Left lung (tissue), 10 donors: ENCODE results near the gene ZSWIM6. TPM values are rescaled to one million over a fixed set of nuclear protein-coding genes. Genes with fewer than 3 reads are reported as not detected.

Source experiments
- ATAC-seq: fragments of 200-7000 bp; cut with Tn5 transposase; one replicate; pipeline ENCODE4 v1.9.1; 2020; ENCODE audit warnings: moderate library complexity
- DNase-seq, 4 donors: peaks; one replicate each; pipeline ENCODE4 v3.0.0-alpha.2; 2013 to 2020
- H3K27ac ChIP-seq, 2 donors: fragments of 200-600 bp; sonication (generic) in 1 of 2; one replicate each; pipeline versions ENCODE4 v1.5.0 to v1.8.0; 2020 to 2021
- H3K27me3 ChIP-seq, 2 donors: fragments of 200-600 bp; sonication (generic) in 1 of 2; one replicate each; pipeline versions ENCODE4 v1.5.0 to v1.8.0; 2020 to 2021
- H3K36me3 ChIP-seq, 2 donors: fragments of 200-600 bp; sonication (generic) in 1 of 2; one replicate each; pipeline versions ENCODE4 v1.5.0 to v1.8.0; 2020 to 2021
- H3K4me1 ChIP-seq, 2 donors: fragments of 200-600 bp; one replicate each; pipeline ENCODE4 v1.8.0; 2021
- H3K4me3 ChIP-seq, 2 donors: fragments of 200-600 bp; sonication (generic) in 1 of 2; one replicate each; pipeline versions ENCODE4 v1.5.0 to v1.8.0; 2020 to 2021; ENCODE audit warnings: mild to moderate bottlenecking in 1 of 2
- H3K9me3 ChIP-seq, 2 donors: fragments of 200-600 bp; sonication (generic) in 1 of 2; one replicate each; pipeline versions ENCODE4 v1.5.0 to v1.8.0; 2020 to 2021
- CTCF ChIP-seq, 2 donors: fragments of 200-600 bp; sonication (generic) in 1 of 2; IDR thresholded peaks; one replicate each; pipeline versions ENCODE4 v1.5.0 to v1.8.0; 2021; ENCODE audit warnings: antibody characterized with exemption in 2 of 2
- intact Hi-C, 2 donors: fragments of 100-400 bp; cut with DNase I; formaldehyde crosslinking; loops; one replicate each; pipeline versions ENCODE4 v1.11.2 to v1.14.2; 2022
- polyA plus RNA-seq, 6 donors: library from polyadenylated mRNA; unstranded; fragments of 120-200 nt; gene quantifications; one replicate each; pipeline ENCODE4 v1.2.1, GENCODE V29; 2013; ENCODE audit not compliant: insufficient read length in 6 of 6
- total RNA-seq, 2 donors: library from RNA; stranded (reverse); fragmentation: NEBNext Ultra II Directional; extraction: Animal tissue kit (Norgen Biotek cat#: 25700); gene quantifications; one replicate each; pipeline ENCODE4 v1.2.1, GENCODE V29; 2021
- donor health status: DM: no; HTN: yes; CAD: no.
- donor health status: DM: no; HTN: no; CAD: no.

Gene ZSWIM6
- total and polyA plus RNA-seq, 8 donors, result 17.5 to 24.4 (median 22.3) TPM

GRCh38 chr5:61319388-61320146, 12.5 kb upstream of the ZSWIM6 start:
- Histone ChIP-seq H3K4me1 (peaks cover 9 to 63% of the 10 kb centered on the region in 2 donors), H3K9me3 (no peaks in the 10 kb centered on the region), H3K4me3 (no peak overlapping the region), H3K27me3 (no peaks in the 10 kb centered on the region), H3K36me3 (no peaks in the 10 kb centered on the region), H3K27ac (peak overlapping the region in 1 of 2 donors; percentile 76)
- no peak for DNase-seq
- peak; percentile 2 for ATAC-seq
- intact Hi-C loops, result no loop called here
- TF ChIP-seq CTCF (IDR thresholded peaks at IDR 0.05), result no peak

GRCh38 chr5:61320860-61321259, 11.2 kb upstream of the ZSWIM6 start:
- Histone ChIP-seq H3K36me3 (no peaks in the 10 kb centered on the region), H3K27me3 (no peaks in the 10 kb centered on the region), H3K4me3 (no peak overlapping the region), H3K27ac (peak overlapping the region in 1 of 2 donors; percentile 76), H3K9me3 (no peaks in the 10 kb centered on the region), H3K4me1 (peaks cover 9 to 57% of the 10 kb centered on the region in 2 donors)
- ATAC-seq (no peak), DNase-seq (no peak)
- TF ChIP-seq CTCF (IDR thresholded peaks at IDR 0.05), result no peak
- intact Hi-C loops, result no loop called here

DNA sequence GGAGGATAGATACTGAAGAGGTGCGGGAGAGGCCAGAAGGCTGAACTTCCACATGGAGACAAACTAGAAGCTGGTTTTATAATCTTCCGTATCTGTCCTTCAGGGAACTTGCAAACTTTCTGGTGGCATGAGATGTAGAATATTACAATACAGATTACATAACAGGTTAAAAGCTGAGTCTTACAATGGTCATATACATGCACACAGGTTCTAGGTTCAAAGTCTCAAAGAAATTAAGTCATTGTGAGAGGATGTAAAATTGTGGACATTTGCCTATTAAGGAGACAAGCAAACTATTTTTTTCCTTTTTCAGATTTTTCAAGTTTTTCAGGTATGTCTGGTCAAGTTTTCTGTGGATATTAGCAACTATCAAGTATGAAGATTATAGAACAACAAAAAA, 10.4 kb upstream of the ZSWIM6 start:
- peaks cover 9 to 57% of the 10 kb centered on the region in 2 donors for H3K4me1 ChIP-seq
- H3K27ac ChIP-seq, result peak overlapping the region in 1 of 2 donors; percentile 76
- H3K9me3 ChIP-seq, result no peaks in the 10 kb centered on the region
- DNase-seq (no peak), ATAC-seq (no peak)
- H3K36me3 ChIP-seq, result no peaks in the 10 kb centered on the region
- no peak for TF ChIP-seq CTCF (IDR thresholded peaks at IDR 0.05)
- H3K27me3 ChIP-seq, result no peaks in the 10 kb centered on the region
- intact Hi-C loops, result no loop called here
- no peak overlapping the region for H3K4me3 ChIP-seq

- intact Hi-C loops, result no loop called here
- peak overlapping the region; percentile 33 to 66 for H3K27ac ChIP-seq
- DNase-seq, result peak in 1 of 4 donors; percentile 68
- H3K36me3 ChIP-seq, result no peaks in the 10 kb centered on the region
- no peaks in the 10 kb centered on the region for H3K9me3 ChIP-seq
- H3K4me3 ChIP-seq, result no peak overlapping the region
- H3K4me1 ChIP-seq, result peaks cover 12 to 67% of the 10 kb centered on the region in 2 donors
- peak; percentile 85 for ATAC-seq
- no peaks in the 10 kb centered on the region for H3K27me3 ChIP-seq
- no peak for TF ChIP-seq CTCF (IDR thresholded peaks at IDR 0.05)
These were observed 9.0 kb upstream of the ZSWIM6 start for GRCh38 chr5:61322738-61323725.
